Transverse colon (tissue), 4 donors: ENCODE measurements around the gene UTP11. TPM values are rescaled to one million over a fixed set of nuclear protein-coding genes. Genes with fewer than 3 reads are reported as not detected.

Experiments
- DNase-seq: peaks from one replicate; pipeline ENCODE4 v3.0.0-alpha.2; 2019
- H3K27ac ChIP-seq, 4 donors: fragments of 200-600 bp; sonication (generic); 2 replicates each; pipeline ENCODE4 v1.5.1; 2016 to 2018; ENCODE audit warnings: inconsistent platforms in 4 of 4
- H3K27me3 ChIP-seq: fragments of 200-600 bp; sonication (generic); 2 replicates; pipeline ENCODE4 v1.5.1; 2017; ENCODE audit warnings: inconsistent platforms
- H3K36me3 ChIP-seq, 4 donors: fragments of 200-600 bp; sonication (generic); 2 replicates each; pipeline ENCODE4 v1.5.1; 2017 to 2019; ENCODE audit warnings: inconsistent platforms in 4 of 4
- H3K4me1 ChIP-seq, 4 donors: fragments of 200-600 bp; sonication (generic); 2 replicates each; pipeline ENCODE4 v1.5.1; 2017 to 2020; ENCODE audit warnings: inconsistent platforms in 4 of 4
- H3K4me3 ChIP-seq, 4 donors: fragments of 200-600 bp; sonication (generic); 1 replicate in 1 of 4; 2 replicates in 3 of 4; pipeline versions ENCODE4 v1.5.1 to v1.6.1; 2017 to 2019; ENCODE audit warnings: inconsistent platforms in 4 of 4
- H3K9me3 ChIP-seq, 2 donors: fragments of 200-600 bp; sonication (generic); 2 replicates each; pipeline ENCODE4 v1.5.1; 2017 to 2019; ENCODE audit warnings: inconsistent platforms in 2 of 2
- CTCF ChIP-seq, 5 experiments: fragments of 200-600 bp in 3 of 5; fragments of 450-650 bp in 2 of 5; sonication (generic) in 3 of 5; IDR thresholded peaks; 1 replicate in 2 of 5; 2 replicates in 3 of 5; pipeline ENCODE4 v1.5.1; 2016 to 2017; ENCODE audit warnings: antibody characterized with exemption in 5 of 5, inconsistent platforms in 3 of 5, mild to moderate bottlenecking in 2 of 5, moderate library complexity in 1 of 5
- EP300 ChIP-seq: sonication (generic); formaldehyde crosslinking; IDR thresholded peaks from one replicate; pipeline ENCODE4 v1.6.1; 2017; ENCODE audit warnings: antibody characterized with exemption, low read depth
- POLR2A ChIP-seq: fragments of 450-650 bp; IDR thresholded peaks from one replicate; pipeline ENCODE4 v1.6.1; 2016; ENCODE audit warnings: antibody characterized with exemption, mild to moderate bottlenecking, moderate library complexity
- POLR2AphosphoS5 ChIP-seq, 3 donors: sonication (generic); formaldehyde crosslinking; IDR thresholded peaks; one replicate each; pipeline ENCODE4 v1.6.1; 2016; ENCODE audit warnings: antibody characterized with exemption in 3 of 3
- WGBS, 2 donors: methylation state at CpG; one replicate each; pipeline ENCODE4 v1.1.5; 2018; ENCODE audit warnings: low coverage in 1 of 2; 5-methylcytosine and 5-hydroxymethylcytosine counted together
- in situ Hi-C, 4 donors: fragments of 200-750 bp; cut with MboI; loops; one replicate each; pipeline versions ENCODE4 v1.15.0 to v1.15.1; 2017; ENCODE audit warnings: low sequenced_read_pairs in 3 of 4, low pct_ligation_motif_present in 1 of 4, low pct_unique_long_range_greater_than_20kb in 1 of 4
- intact Hi-C: fragments of 100-400 bp; cut with DNase I; formaldehyde crosslinking; loops from one replicate; pipeline ENCODE4 v1.15.1; 2023; ENCODE audit warnings: low total_unique reads
- total RNA-seq, 4 donors: library from RNA; depleted of rRNA; stranded (reverse); fragments of >200 nt; gene quantifications; one replicate each; pipeline ENCODE4 v1.1.0, GENCODE V29; 2016

Gene UTP11
- total RNA-seq, 4 donors from 2014 or later = 3.2 to 22.2 (median 15.3) TPM

DNA sequence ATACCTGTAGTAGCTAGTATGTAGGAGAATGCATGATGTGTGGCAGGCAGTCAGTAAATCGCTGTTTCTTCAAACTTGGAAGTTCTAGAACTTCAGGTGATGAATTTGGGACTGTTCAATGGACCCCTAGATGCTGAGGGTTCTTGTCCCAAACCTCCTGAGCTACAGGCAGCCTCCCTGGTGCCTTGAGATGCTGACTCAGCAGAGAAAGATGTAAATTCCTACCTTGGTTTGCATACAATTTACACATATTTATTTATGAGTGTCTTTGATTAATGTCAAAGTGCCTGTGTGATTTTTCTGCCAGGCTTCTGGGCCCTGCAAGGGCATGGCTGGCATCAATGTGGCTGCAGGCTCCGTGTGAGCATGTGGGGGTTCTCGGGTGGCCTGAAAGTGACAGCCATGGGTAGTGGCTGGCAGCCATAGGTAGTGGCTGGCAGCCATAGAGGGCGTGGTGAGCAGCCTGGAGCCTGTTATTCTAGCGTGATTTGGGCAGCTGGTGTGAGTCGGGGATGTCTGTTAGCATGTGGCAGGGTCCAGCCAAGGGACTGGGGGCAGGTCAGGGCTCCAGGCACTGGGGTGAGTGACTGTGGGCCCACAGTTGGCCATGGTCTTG lies 47.2 kb downstream of the UTP11 start:
- no peak for DNase-seq
- 74% methylated on average over 6 of the region's 6 CpGs; no CpG with 5 or more reads in 1 of the 2 donors for WGBS, 2 donors
- no peak overlapping the region for H3K4me3 ChIP-seq
- peaks cover 8% of the 10 kb centered on the region for H3K27me3 ChIP-seq
- TF ChIP-seq POLR2AphosphoS5 (IDR thresholded peaks at IDR 0.05) = no peak
- no peak for TF ChIP-seq CTCF (IDR thresholded peaks at IDR 0.05)
- no peak for TF ChIP-seq EP300
- no peak for TF ChIP-seq POLR2A
- H3K36me3 ChIP-seq = no peaks in the 10 kb centered on the region
- H3K4me1 ChIP-seq = no peaks in the 10 kb centered on the region
- no peaks in the 10 kb centered on the region for H3K9me3 ChIP-seq
- intact Hi-C loops (no loop called here), in situ Hi-C loops (loop anchor here in 1 of 4 donors (25.0 kb wide), 1 partner anchor 753 kb away; no protein-coding TSS in a partner anchor)
- H3K27ac ChIP-seq = no peak overlapping the region

DNA sequence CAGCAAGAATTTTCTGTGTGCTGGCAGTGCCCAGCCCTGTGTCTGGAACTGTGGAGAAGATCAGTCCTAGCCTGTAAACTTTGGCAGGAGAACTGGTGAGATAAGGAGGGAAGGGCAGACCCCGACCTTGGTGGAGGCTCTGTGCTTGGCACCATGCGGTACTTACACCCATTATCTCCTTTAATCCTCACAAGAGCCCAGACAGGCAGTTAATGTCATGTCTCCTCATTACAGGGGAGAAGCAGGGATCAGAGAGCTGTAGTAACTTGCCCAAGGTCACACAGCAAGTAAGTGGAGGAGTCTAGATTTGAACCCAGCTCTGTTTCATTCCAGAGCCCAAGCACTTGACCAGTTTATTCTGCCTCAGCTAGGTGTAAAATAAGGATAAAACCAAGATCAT lies 48.0 kb downstream of the UTP11 start:
- no peak overlapping the region for H3K27ac ChIP-seq
- intact Hi-C loops (no loop called here), in situ Hi-C loops (loop anchor here in 1 of 4 donors (25.0 kb wide), 1 partner anchor 752 kb away; no protein-coding TSS in a partner anchor)
- H3K9me3 ChIP-seq = no peaks in the 10 kb centered on the region
- H3K36me3 ChIP-seq = no peaks in the 10 kb centered on the region
- TF ChIP-seq EP300 = no peak
- no peak for TF ChIP-seq POLR2AphosphoS5 (IDR thresholded peaks at IDR 0.05)
- no peak for TF ChIP-seq CTCF (IDR thresholded peaks at IDR 0.05)
- TF ChIP-seq POLR2A = no peak
- H3K27me3 ChIP-seq = peaks cover 2% of the 10 kb centered on the region
- WGBS, 2 donors = 73% methylated on average over 2 of the region's 2 CpGs; no CpG with 5 or more reads in 1 of the 2 donors
- no peak for DNase-seq
- no peak overlapping the region for H3K4me3 ChIP-seq
- no peaks in the 10 kb centered on the region for H3K4me1 ChIP-seq

GRCh38 chr1:38061290-38061689 lies 48.8 kb downstream of the UTP11 start:
- in situ Hi-C loops = loop anchor here in 1 of 4 donors (25.0 kb wide), 1 partner anchor 751 kb away; no protein-coding TSS in a partner anchor
- intact Hi-C loops = no loop called here
- Histone ChIP-seq H3K4me1 (no peaks in the 10 kb centered on the region), H3K27ac (no peak overlapping the region), H3K27me3 (no peaks in the 10 kb centered on the region), H3K4me3 (no peak overlapping the region), H3K36me3 (no peaks in the 10 kb centered on the region), H3K9me3 (no peaks in the 10 kb centered on the region)
- TF ChIP-seq CTCF (IDR thresholded peaks at IDR 0.05) (no peak), POLR2A (no peak), POLR2AphosphoS5 (IDR thresholded peaks at IDR 0.05) (no peak), EP300 (no peak)
- 88 to 100% methylated on average over 1 of the region's 1 CpG for WGBS, 2 donors
- no peak for DNase-seq

- DNase-seq = no peak
- Histone ChIP-seq H3K36me3 (no peaks in the 10 kb centered on the region), H3K4me3 (no peak overlapping the region), H3K4me1 (no peaks in the 10 kb centered on the region), H3K27ac (no peak overlapping the region), H3K27me3 (no peaks in the 10 kb centered on the region), H3K9me3 (no peaks in the 10 kb centered on the region)
- in situ Hi-C loops = loop anchor here in 1 of 4 donors (25.0 kb wide), 1 partner anchor 750 kb away; no protein-coding TSS in a partner anchor
- TF ChIP-seq POLR2AphosphoS5 (IDR thresholded peaks at IDR 0.05) (no peak), EP300 (no peak), POLR2A (no peak), CTCF (IDR thresholded peaks at IDR 0.05) (no peak)
- intact Hi-C loops = no loop called here
- 55% methylated on average over 7 of the region's 7 CpGs; no CpG with 5 or more reads in 1 of the 2 donors for WGBS, 2 donors
These were observed 49.4 kb downstream of the UTP11 start for GRCh38 chr1:38061883-38062328.
